GM12865 (cell line): ENCODE results near the gene DENND1A.

ENCODE experiments used
- DNase-seq: peaks from one replicate; pipeline ENCODE4 v3.0.0; 2010; ENCODE audit warnings: low read depth
- H3K4me3 ChIP-seq: 2 replicates; pipeline ENCODE4 v1.5.1; 2011; ENCODE audit warnings: mild to moderate bottlenecking, low read depth, low read length, control low read depth
- TF ChIP-seq, protein P1 (sequence below): IDR thresholded peaks from 2 replicates; pipeline ENCODE4 v1.5.1; 2011; ENCODE audit warnings: low read length, control low read depth, low read depth, inconsistent platforms; ENCODE audit not compliant: insufficient read depth; ENCODE audit errors: missing control alignments

Gene DENND1A

DNA sequence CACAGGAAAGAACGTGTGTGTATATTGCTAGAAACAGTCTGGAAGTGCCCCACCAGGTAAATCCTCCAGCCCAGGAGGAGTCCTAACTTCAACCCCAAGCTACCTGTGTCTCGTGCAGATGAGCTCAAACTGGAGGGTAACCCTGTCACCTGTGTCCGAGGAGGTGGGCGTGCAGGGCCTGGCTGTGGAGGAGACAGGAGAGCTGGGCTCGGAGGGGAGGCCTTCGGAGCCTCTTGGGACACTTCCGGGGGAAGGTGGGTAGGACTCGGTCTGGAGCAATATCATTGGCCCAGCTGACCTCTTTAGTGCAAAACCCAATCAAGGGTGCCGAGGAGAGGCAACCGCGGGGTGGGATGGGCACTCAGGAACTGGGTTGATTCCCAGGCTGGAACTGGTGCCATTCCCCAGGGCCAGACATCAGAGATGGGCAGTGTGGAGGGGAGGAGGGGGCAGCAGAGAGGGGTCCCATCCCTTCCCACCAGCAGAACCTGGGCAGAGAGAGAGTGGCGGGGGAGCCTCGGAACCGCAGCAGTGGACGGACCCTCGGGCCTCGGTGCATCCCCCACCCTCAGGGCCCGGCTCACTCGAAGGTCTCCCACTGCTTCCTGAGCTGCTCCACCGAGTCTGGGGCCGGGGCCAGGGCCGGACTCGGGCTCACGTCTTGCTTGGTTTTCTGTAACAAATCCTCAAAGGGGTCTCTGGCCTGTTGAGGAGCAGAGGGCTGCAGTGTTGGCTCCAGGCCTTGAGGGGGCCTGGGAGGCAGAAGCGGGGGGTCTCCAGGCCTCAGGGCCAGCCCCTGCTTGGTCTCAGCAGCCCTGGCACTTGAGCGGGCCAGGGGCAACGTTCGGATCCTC lies 548.8 kb downstream of the DENND1A start:
- no peak overlapping the region for H3K4me3 ChIP-seq
- DNase-seq, result no peak
- TF ChIP-seq, protein P1, sequence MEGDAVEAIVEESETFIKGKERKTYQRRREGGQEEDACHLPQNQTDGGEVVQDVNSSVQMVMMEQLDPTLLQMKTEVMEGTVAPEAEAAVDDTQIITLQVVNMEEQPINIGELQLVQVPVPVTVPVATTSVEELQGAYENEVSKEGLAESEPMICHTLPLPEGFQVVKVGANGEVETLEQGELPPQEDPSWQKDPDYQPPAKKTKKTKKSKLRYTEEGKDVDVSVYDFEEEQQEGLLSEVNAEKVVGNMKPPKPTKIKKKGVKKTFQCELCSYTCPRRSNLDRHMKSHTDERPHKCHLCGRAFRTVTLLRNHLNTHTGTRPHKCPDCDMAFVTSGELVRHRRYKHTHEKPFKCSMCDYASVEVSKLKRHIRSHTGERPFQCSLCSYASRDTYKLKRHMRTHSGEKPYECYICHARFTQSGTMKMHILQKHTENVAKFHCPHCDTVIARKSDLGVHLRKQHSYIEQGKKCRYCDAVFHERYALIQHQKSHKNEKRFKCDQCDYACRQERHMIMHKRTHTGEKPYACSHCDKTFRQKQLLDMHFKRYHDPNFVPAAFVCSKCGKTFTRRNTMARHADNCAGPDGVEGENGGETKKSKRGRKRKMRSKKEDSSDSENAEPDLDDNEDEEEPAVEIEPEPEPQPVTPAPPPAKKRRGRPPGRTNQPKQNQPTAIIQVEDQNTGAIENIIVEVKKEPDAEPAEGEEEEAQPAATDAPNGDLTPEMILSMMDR, result no peak

- DNase-seq, result no peak
- TF ChIP-seq, protein P1, result no peak
These were observed 550.8 kb downstream of the DENND1A start for GRCh38 chr9:123378956-123379660.

GRCh38 chr9:123378025-123378424 lies 551.9 kb downstream of the DENND1A start:
- DNase-seq, result no peak
- H3K4me3 ChIP-seq, result no peak overlapping the region
- TF ChIP-seq, protein P1, result no peak

More at GRCh38 chr9:123378956-123379660, 550.8 kb downstream of the DENND1A start:
- no peak overlapping the region for H3K4me3 ChIP-seq

GRCh38 chr9:123377211-123377971 lies 552.5 kb downstream of the DENND1A start:
- TF ChIP-seq, protein P1, result no peak
- DNase-seq, result no peak
- no peak overlapping the region for H3K4me3 ChIP-seq

DNA sequence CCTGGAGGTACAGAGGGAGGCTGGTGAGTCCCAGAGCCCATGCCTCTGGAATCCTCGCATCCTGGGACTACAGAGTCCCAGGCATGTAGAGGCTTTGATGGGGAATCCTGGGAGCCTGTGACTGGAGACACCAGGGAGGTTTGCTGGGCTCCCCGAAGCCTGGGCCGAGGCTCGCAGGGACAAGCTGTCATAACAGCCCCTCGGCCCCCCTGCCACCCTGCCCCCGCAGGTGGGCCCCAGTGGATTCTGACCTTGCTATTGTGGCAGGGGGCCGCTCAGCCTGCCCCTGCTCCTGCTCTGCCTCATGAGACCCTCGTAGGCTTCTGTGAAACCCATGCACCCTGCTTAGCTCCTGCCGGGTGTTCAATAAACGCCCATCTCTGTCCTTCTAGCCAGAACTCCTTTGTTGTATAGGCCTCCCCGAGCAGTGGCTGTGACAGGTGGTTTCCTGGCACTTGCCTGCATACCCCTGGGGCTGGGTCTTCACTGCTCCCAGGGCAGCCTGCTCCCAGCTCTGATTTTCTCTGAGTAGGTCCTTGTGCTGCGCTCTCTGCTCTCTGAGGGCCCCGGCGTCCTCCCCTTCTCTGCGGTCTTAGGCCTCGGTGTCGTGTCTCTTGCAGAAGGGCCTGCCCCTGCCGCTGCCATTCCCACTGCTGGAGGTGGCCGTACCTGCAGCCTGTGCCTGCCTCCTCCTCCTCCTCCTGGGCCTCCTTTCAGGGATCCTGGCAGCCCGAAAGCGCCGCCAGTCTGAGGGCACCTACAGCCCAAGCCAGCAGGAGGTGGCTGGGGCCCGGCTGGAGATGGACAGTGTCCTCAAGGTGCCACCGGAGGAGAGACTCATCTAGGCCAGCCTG lies 553.5 kb downstream of the DENND1A start:
- DNase-seq, result no peak
- TF ChIP-seq, protein P1, result no peak
- H3K4me3 ChIP-seq, result no peak overlapping the region

DNA sequence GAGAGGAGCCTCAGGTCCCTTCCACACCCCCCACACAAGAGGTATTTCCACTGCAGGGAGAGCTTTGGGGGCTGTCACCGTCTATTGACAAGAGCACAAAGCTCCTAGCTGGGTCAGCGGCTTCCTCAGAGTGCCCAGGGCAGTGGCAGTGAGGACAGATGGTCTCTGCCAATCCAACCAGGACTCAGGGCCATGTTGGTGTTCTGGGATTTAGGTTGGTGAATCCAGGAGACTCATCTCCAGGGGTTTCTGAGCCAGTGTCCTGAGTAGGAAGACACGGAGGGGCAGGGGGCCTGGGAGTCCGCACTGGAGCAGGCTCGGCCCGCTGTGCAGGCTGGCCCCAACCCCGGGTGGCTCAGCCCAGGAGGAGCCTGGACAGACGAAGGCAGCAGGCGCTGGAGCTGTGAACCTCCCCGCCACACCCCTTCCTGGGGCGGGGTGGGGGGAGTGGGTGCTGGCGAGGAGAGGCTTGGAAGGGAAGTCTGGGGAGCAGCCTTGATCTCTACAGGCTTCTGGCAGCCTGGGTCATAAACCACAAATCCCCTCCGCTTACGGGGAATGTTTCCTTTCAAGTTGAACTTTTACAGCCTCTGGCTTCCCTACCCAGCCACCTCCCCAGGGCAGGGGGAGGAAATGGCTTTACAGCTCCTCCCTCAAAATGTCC lies 554.3 kb downstream of the DENND1A start:
- no peak overlapping the region for H3K4me3 ChIP-seq
- TF ChIP-seq, protein P1, result no peak
- DNase-seq, result no peak
